BE2C (cell line): ENCODE data around the gene RPL9.

ENCODE experiments used
- DNase-seq: peaks from one replicate; pipeline ENCODE4 v3.0.0-alpha.2; 2020
- H3K27me3 ChIP-seq: fragments of 250-450 bp; sonication (Bioruptor Pico); 2 replicates; pipeline ENCODE4 v1.5.1; 2020; ENCODE audit warnings: mild to moderate bottlenecking
- H3K36me3 ChIP-seq: fragments of 250-450 bp; sonication (Bioruptor Pico); 2 replicates; pipeline ENCODE4 v1.5.1; 2020; ENCODE audit warnings: mild to moderate bottlenecking
- H3K4me1 ChIP-seq: fragments of 250-450 bp; sonication (Bioruptor Pico); 2 replicates; pipeline ENCODE4 v1.5.1; 2020
- H3K4me3 ChIP-seq: 2 replicates; pipeline ENCODE4 v1.5.1; 2011; ENCODE audit warnings: low read depth, low read length
- H3K9me3 ChIP-seq: fragments of 250-450 bp; sonication (Bioruptor Pico); 2 replicates; pipeline ENCODE4 v1.5.1; 2020
- TF ChIP-seq, protein P1 (sequence below): IDR thresholded peaks from 2 replicates; pipeline ENCODE4 v1.5.1; 2012; ENCODE audit warnings: mild to moderate bottlenecking, low read depth, low read length

RPL9 gene

DNA sequence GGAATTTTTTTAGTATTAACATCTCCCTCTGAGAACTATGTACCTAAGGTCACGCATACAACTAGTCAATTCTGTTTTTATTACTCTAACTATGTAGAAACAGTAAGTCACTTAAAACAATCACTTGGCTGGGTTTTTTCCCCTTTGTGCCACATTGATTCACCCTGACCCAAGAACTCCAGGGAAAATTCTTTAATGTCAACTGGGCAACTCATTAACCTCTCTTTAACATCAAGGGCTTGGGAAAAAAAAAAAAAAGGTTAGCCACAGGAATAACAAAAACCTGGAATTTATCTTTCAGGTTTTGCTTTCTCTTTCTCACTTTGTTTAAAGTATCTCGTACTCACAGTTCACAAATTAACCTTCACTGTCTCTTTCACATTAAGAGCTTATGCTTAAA is 8.1 kb downstream of the RPL9 start:
- DNase-seq, result no peak
- Histone ChIP-seq H3K4me1 (no peaks in the 10 kb centered on the region), H3K4me3 (no peak overlapping the region), H3K27me3 (no peaks in the 10 kb centered on the region), H3K36me3 (peaks cover 51% of the 10 kb centered on the region), H3K9me3 (no peaks in the 10 kb centered on the region)
- TF ChIP-seq, protein P1, sequence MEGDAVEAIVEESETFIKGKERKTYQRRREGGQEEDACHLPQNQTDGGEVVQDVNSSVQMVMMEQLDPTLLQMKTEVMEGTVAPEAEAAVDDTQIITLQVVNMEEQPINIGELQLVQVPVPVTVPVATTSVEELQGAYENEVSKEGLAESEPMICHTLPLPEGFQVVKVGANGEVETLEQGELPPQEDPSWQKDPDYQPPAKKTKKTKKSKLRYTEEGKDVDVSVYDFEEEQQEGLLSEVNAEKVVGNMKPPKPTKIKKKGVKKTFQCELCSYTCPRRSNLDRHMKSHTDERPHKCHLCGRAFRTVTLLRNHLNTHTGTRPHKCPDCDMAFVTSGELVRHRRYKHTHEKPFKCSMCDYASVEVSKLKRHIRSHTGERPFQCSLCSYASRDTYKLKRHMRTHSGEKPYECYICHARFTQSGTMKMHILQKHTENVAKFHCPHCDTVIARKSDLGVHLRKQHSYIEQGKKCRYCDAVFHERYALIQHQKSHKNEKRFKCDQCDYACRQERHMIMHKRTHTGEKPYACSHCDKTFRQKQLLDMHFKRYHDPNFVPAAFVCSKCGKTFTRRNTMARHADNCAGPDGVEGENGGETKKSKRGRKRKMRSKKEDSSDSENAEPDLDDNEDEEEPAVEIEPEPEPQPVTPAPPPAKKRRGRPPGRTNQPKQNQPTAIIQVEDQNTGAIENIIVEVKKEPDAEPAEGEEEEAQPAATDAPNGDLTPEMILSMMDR, result no peak

DNA sequence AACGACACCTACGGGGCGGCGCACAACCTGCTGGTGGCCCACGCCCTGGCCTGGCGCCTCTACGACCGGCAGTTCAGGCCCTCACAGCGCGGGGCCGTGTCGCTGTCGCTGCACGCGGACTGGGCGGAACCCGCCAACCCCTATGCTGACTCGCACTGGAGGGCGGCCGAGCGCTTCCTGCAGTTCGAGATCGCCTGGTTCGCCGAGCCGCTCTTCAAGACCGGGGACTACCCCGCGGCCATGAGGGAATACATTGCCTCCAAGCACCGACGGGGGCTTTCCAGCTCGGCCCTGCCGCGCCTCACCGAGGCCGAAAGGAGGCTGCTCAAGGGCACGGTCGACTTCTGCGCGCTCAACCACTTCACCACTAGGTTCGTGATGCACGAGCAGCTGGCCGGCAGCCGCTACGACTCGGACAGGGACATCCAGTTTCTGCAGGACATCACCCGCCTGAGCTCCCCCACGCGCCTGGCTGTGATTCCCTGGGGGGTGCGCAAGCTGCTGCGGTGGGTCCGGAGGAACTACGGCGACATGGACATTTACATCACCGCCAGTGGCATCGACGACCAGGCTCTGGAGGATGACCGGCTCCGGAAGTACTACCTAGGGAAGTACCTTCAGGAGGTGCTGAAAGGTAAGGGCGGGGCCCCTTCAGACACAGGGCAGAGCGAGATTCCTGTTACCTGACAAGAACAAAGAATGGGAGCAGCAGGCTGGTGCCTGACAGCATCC is 11.7 kb downstream of the RPL9 start:
- TF ChIP-seq, protein P1, result no peak
- H3K4me3 ChIP-seq, result no peak overlapping the region
- no peaks in the 10 kb centered on the region for H3K9me3 ChIP-seq
- no peaks in the 10 kb centered on the region for H3K4me1 ChIP-seq
- H3K36me3 ChIP-seq, result peaks cover 15% of the 10 kb centered on the region
- H3K27me3 ChIP-seq, result no peaks in the 10 kb centered on the region
- no peak for DNase-seq

DNA sequence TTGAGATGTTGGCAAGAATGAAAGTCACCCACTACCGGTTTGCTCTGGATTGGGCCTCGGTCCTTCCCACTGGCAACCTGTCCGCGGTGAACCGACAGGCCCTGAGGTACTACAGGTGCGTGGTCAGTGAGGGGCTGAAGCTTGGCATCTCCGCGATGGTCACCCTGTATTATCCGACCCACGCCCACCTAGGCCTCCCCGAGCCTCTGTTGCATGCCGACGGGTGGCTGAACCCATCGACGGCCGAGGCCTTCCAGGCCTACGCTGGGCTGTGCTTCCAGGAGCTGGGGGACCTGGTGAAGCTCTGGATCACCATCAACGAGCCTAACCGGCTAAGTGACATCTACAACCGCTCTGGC is 12.3 kb downstream of the RPL9 start:
- Histone ChIP-seq H3K4me3 (no peak overlapping the region), H3K4me1 (no peaks in the 10 kb centered on the region), H3K36me3 (peaks cover 9% of the 10 kb centered on the region), H3K9me3 (no peaks in the 10 kb centered on the region), H3K27me3 (no peaks in the 10 kb centered on the region)
- DNase-seq, result no peak
- TF ChIP-seq, protein P1, result no peak

DNA sequence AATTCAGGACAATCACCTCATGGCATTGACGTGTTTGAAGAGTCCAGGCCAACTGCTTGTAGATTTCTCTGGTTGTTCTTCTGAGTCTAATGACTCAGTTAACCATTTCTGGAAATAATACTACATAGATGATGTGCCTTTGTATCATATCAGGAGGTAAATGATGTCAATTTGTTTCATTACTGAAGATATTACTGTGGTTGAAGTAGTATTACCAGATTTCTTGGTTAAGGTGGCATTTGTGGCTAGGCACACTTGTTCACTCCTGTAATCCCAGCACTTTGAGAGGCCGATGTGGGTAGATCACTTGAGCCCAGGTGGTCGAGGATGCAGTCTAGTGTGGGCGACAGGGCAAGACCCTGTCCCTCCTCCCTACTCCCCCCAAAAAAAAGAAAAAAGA is 15.7 kb downstream of the RPL9 start:
- H3K9me3 ChIP-seq, result no peaks in the 10 kb centered on the region
- no peaks in the 10 kb centered on the region for H3K27me3 ChIP-seq
- H3K4me3 ChIP-seq, result no peak overlapping the region
- H3K4me1 ChIP-seq, result no peaks in the 10 kb centered on the region
- no peak for DNase-seq
- H3K36me3 ChIP-seq, result no peaks in the 10 kb centered on the region
- TF ChIP-seq, protein P1, result no peak

DNA sequence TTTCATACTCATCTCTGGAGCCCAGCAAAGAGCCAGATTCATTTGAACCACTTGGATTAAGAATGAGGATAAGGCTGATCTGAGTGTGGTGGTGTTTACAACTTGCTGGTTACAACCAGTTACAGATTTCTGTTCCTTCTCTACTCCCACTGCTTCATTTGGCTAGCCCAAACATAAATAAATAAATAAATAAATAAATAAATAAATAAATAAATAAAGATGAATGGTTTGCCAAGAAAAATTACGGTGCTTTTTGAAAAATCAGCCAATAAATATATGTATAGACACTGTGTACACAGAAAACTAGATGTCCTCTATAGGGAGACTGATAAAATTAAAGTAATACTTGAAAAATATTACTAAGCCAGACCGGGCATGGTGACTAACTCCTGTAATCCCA is 17.1 kb downstream of the RPL9 start:
- TF ChIP-seq, protein P1, result no peak
- Histone ChIP-seq H3K27me3 (no peaks in the 10 kb centered on the region), H3K4me1 (no peaks in the 10 kb centered on the region), H3K9me3 (no peaks in the 10 kb centered on the region), H3K36me3 (no peaks in the 10 kb centered on the region), H3K4me3 (no peak overlapping the region)
- DNase-seq, result no peak

DNA sequence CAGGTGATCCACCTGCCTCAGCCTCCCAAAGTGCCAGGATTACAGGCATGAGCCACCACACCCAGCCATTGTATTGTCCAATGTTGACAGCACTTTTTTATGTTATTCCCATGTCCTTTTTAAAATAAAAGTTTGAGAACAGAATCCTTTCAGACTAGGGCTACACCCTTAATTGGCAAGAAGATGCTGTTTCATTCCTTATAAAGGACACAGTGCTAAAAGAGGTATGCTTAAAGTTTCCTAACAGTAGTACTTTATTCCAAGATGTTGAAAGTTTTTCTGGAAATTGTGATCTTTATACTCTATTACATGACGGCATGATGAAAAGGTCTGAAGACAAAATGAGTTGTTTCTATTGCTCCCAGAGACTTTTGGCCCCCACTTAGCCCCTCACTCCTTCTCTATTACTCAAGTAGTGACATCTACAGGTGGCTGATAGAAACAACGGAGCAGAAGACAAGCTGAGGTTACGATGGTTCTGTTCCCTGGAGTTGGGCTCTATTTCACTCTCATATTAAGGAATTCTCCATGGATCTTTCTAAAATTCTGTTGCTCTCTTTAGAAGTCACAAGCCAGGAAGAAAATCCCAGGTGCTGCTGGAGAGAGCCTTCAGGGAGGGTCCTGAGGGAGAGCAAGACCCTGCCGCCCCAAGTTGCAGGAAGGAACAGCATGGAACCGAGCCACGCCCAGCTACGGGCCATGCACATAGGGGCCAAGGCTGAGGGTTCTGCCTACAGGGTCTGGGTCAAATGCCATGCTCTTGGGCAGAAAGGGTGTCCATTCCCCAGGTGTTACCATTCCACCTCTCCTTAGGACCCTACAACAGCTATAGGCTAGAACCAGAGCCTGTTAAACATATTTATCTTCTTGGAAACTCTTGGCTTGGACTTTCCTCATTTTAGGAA is 22.8 kb downstream of the RPL9 start:
- Histone ChIP-seq H3K27me3 (no peaks in the 10 kb centered on the region), H3K4me3 (no peak overlapping the region), H3K9me3 (no peaks in the 10 kb centered on the region), H3K36me3 (no peaks in the 10 kb centered on the region), H3K4me1 (no peaks in the 10 kb centered on the region)
- no peak for DNase-seq
- TF ChIP-seq, protein P1, result no peak
